ENCODE results near the gene RBKS.
"Not testable (repeated sequence)": the region's sequence is repeated elsewhere in the genome, so short reads cannot be mapped to it uniquely, and the experiment has no call there.

The RBKS gene

GRCh38 chr2:27748803-27749554 is 141.2 kb downstream of the RBKS start:
- DNase-seq (ENCODE audit: low read depth); H3K4me3 ChIP-seq (ENCODE audit: low read depth, low read length): not testable (repeated sequence)

DNA sequence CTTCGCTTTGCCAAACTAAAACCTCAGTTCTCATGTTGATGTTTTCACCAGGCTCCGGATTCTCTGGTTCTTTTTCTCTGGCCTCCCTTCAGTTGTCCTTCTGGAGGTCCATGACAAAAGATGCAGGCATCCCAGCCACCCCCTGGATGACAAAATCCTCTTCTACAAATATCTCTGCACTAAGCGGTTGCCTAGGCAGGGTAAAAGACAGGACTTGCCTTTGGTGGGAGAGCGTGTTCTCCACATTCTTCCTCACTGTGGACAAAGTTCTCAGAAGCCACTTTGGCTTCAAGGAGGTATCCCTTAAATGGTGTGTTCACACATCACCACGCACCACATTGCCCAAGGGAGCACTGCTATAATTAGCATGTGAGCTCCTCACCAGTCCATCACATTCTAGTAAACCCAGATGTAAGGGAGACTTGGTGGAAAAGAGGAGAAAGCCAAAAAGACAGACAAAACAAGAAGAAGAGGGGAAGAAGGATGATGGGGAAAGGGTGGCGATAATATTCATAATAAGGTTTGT is 142.3 kb downstream of the RBKS start:
- H3K4me3 ChIP-seq (ENCODE audit: low read depth, low read length), result no peak overlapping the region
- no peak for DNase-seq (ENCODE audit: low read depth)

GRCh38 chr2:27746325-27746724 is 143.9 kb downstream of the RBKS start:
- no peak for DNase-seq (ENCODE audit: low read depth)
- H3K4me3 ChIP-seq (ENCODE audit: low read depth, low read length), result no peak overlapping the region

GRCh38 chr2:27745494-27745893 is 144.7 kb downstream of the RBKS start:
- DNase-seq (ENCODE audit: low read depth); H3K4me3 ChIP-seq (ENCODE audit: low read depth, low read length): not testable (repeated sequence)

GRCh38 chr2:27742571-27742970 is 147.6 kb downstream of the RBKS start:
- no peak overlapping the region for H3K4me3 ChIP-seq (ENCODE audit: low read depth, low read length)
- no peak for DNase-seq (ENCODE audit: low read depth)

GRCh38 chr2:27741673-27742072 is 148.5 kb downstream of the RBKS start:
- no peak for DNase-seq (ENCODE audit: low read depth)
- no peak overlapping the region for H3K4me3 ChIP-seq (ENCODE audit: low read depth, low read length)

- H3K4me3 ChIP-seq (ENCODE audit: low read depth, low read length), result no peak overlapping the region
- no peak for DNase-seq (ENCODE audit: low read depth)
These were observed 151.2 kb downstream of the RBKS start for GRCh38 chr2:27739058-27739373.

DNA sequence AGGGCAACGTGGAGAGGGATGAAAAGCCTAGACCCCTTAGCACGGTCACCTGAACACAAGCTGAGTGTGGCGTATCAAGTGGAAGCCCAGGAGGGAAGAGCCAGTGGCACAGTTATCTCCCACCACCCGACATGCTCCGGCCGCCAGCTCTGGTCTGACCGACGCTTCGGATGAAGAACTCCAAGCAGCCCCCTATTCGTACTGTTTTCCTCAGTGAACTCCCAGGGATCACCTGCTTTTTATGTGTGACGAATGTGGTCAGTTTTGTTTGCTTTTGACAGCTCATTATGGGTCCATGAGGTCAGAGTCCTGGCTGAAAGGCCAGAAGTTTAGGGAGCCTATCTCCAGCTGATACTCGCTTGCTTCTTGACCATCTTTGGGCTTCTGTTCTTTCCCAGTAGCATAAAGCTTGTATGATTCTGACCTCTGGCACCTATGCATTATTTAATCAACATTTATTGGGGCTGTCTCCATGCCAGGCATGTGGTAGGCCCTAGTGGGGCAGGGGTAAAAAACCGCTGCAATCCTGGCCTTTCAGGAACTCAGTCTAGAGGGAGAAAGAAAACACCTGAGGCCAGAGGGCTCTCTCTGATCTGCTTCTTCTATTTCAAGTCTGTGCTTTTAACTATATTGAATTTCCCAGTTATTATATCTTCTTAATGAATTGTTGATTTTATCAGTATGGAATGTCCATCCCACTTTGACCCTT is 151.7 kb downstream of the RBKS start:
- no peak for DNase-seq (ENCODE audit: low read depth)
- no peak overlapping the region for H3K4me3 ChIP-seq (ENCODE audit: low read depth, low read length)

DNA sequence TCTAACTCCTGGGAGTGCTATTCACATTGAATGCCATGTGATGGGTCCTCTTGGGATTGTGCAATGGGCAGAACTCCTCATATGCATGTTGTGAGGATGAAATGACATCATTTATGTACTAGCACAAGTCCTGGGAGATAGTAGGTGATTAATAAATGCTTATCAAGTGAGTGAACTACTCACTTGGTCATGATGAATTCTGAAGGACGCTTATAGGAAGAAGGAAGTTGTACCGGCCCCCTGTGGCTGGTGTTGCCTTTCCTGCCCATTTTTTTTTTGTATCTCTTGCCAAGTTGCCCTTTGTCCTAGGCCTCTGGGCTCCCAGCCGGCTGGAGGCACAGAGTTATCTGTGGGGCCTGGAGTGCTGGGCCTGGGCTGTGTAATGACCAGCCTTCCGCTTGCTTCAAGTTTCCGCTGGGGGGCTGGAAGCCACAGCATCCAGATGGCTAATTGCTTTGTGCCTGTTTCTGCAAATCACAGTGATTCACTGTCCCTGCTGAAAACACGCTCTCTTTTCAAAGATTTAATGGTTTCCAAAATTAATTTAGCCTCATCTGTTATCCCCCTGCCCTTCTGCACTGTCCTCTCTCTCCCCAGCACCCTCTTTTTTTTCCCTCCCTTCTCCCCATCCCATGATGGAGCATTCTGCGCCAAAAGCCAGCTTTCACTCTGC is 152.4 kb downstream of the RBKS start:
- no peak overlapping the region for H3K4me3 ChIP-seq (ENCODE audit: low read depth, low read length)
- DNase-seq (ENCODE audit: low read depth), result peak; percentile 90

DNA sequence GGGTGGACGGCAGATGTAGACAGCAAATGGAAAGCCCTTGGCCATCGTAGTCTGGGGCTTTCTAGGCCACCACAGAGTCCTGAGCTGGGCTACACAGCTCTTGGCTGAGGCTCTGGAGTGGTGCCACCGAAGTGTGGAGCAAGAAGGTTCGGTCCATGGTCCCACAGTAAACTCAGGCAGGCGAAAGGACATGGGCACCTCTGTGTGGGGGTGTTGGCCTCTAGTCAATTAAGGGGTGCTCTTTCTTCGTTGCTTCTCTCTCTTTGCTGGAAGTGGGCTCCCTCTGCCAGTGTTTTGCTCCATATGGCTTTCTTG is 153.3 kb downstream of the RBKS start:
- H3K4me3 ChIP-seq (ENCODE audit: low read depth, low read length), result no peak overlapping the region
- DNase-seq (ENCODE audit: low read depth), result no peak

DNA sequence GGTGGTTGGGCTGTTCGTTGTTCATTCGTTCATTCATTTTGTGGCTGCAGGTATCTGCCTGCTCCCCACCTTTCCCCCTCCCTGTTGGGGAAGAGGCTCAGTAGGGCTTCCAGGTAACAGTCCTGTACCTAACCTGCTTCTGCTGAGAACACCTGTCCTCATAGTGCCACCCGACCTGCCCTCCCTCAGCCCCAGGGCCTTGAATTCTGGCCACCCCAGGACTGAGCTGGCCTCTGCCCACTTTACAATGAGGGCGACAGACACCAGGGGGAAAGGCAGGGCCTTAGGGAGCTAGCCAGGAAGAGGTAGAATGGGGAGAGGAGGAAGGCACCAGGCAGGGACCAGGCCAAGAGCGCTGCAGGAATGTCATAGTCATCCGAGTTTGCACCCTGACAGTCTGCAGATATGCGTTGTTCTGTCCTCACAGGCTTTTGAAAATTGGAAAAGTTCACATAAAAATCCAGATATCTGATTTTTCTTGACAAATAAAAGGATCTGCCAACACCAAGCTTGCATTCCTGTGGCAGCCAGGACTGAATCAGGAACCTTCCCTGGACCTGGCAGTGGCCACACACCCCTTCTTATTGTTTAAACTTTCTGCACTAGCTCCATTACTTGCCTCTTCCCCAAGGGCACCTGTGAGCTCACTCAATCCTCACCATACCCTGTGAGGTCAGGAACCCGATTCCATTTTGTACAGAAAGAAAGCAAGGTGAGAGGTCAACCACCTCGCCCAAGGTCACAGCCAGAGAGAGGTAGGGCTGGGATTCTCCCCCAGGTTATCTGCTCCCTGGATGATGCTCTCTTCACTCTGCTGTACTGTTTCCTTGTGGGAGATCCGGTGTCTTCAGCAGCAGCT is 153.9 kb downstream of the RBKS start:
- DNase-seq (ENCODE audit: low read depth), result no peak
- H3K4me3 ChIP-seq (ENCODE audit: low read depth, low read length), result no peak overlapping the region

DNA sequence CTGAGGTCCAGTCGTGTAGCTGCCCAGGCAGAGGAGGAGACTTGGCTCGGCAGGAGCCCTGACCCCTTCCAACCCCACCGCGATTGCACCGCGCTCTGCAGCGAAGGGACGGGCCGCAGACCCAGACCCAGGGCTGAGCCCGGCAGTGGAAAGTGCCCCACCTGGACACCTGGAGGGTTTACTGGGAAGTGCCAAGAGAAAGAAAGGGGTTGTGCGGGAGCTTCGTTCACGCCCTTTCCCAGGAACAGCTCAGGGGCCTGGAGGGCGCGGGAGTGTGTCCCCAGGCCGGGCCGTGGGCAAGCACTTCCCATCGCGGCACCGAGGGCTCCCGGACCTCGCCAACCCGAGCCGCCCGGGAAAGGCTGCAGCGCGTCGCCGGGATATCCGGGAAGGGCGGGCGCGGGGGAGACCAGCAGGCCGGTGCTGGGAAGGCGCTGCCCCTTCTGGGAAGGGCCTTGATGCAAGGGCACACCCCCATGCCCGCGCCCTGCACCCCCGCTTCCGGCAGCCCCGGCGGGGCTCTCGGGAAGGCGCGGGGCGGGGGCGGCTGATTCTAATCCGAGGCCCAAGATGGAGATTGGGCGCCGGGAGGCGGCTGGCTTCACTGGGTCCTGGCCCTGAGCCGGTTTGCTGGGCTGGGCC is 154.8 kb downstream of the RBKS start:
- peak; percentile 38 for DNase-seq (ENCODE audit: low read depth)
- peak overlapping the region; percentile 34 for H3K4me3 ChIP-seq (ENCODE audit: low read depth, low read length)

DNA sequence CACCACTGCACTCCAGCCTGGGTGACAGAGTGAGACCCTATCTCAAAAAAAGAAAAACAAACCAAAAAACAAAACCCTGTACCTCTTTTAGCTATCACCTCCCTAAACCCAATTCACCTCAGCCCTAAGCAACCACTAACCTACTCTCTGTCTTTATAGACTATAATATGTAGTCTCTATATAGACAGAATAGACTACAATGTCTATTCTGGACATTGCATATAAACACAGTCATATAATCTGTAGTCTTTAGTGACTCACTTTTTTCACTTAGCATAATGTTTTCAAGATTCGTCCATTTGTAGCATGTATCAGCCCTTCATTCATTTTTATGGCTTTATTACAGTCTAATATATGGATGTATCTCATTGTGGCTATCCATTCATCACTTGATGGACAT is 155.9 kb downstream of the RBKS start:
- H3K4me3 ChIP-seq (ENCODE audit: low read depth, low read length), result no peak overlapping the region
- DNase-seq (ENCODE audit: low read depth), result no peak
